C4-2B (cell line): ENCODE measurements around the gene RAB4A.

Source experiments
- ZFX ChIP-seq: fragments of 450-650 bp; IDR thresholded peaks from 2 replicates; pipeline ENCODE4 v1.6.1; 2017
- TF ChIP-seq, protein P1 (sequence below): fragments of 450-650 bp; conservative IDR thresholded peaks from 2 replicates; pipeline ENCODE4 v1.5.1; 2017; ENCODE audit warnings: mild to moderate bottlenecking

DNA sequence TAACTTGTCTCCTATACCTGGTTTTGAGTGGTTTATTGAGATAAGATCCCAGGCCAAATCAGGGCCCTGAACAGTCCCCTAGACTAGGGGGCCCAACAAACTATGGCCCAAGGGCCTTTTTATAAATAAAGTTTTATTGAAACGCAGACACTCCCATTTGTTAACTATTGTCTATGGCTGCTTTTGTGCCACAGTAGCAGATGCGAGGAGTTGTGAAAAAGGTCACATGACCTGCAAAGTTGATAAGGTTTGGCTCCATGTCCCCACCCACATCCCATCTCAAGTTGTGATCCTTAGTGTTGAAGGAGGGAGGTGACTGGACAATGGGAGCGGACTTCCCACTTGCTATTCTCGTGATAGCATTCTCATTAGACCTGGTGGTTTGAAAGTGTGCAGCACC, 29.5 kb upstream of the RAB4A start:
- TF ChIP-seq, protein P1, sequence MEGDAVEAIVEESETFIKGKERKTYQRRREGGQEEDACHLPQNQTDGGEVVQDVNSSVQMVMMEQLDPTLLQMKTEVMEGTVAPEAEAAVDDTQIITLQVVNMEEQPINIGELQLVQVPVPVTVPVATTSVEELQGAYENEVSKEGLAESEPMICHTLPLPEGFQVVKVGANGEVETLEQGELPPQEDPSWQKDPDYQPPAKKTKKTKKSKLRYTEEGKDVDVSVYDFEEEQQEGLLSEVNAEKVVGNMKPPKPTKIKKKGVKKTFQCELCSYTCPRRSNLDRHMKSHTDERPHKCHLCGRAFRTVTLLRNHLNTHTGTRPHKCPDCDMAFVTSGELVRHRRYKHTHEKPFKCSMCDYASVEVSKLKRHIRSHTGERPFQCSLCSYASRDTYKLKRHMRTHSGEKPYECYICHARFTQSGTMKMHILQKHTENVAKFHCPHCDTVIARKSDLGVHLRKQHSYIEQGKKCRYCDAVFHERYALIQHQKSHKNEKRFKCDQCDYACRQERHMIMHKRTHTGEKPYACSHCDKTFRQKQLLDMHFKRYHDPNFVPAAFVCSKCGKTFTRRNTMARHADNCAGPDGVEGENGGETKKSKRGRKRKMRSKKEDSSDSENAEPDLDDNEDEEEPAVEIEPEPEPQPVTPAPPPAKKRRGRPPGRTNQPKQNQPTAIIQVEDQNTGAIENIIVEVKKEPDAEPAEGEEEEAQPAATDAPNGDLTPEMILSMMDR: no peak
- no peak for TF ChIP-seq ZFX
